Measurements from ENCODE around the gene LY6G6F.

Gene LY6G6F, protein sequence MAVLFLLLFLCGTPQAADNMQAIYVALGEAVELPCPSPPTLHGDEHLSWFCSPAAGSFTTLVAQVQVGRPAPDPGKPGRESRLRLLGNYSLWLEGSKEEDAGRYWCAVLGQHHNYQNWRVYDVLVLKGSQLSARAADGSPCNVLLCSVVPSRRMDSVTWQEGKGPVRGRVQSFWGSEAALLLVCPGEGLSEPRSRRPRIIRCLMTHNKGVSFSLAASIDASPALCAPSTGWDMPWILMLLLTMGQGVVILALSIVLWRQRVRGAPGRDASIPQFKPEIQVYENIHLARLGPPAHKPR

DNA sequence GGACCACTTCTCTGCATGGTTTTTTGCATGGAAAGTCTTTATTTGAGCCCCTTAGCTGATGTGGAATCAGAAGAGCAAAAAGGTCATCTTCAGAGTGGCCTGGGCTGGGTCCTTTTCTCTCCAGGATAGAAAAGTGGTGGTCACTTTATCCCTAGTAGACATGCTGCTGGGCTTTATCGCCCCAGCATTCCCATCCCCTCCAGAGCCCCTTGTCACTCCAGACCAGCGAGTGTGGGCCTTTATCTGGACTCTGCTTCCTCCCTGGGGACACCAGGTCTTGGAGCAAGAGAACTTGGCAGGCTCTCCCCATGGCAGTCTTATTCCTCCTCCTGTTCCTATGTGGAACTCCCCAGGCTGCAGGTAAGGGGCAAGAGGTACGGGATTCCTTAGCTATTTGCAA lies at the start of gene LY6G6F:
TSS of gene LY6G6F (plus strand) at position 268 of the 400 bp plus-strand sequence. CDS start at position 309, 41 bp downstream.
- no peak for DNase-seq

GRCh38 chr6:31657406-31658157 lies 49.1 kb upstream of the LY6G6F start:
- DNase-seq = no peak

DNA sequence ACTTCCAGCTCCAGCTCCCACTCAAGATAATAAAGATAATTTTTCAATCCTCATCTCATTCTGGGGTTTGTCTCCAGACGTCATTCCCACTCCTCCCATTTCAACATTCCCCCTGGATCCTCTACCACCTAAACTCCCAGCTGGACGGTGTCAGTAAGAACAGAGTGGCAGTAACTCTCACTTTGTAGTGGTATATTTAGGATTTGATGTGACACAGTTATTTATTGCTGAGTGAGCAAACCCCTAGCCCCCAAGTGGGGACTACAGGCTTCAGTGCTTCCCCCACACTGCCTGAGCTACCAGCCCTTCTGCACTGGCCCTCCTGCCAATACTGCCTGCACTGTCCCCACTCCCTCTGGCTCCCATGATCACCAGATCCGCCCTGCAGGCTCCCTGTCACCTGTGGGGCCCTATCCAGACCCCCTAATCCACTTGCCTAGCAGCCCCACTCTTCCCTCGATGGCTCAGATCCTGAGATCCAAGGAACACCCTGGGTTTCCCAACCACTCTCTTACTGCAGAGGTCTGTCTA lies 48.4 kb upstream of the LY6G6F start:
- DNase-seq = no peak

GRCh38 chr6:31658983-31659648 lies 47.5 kb upstream of the LY6G6F start:
- DNase-seq = no peak

DNA sequence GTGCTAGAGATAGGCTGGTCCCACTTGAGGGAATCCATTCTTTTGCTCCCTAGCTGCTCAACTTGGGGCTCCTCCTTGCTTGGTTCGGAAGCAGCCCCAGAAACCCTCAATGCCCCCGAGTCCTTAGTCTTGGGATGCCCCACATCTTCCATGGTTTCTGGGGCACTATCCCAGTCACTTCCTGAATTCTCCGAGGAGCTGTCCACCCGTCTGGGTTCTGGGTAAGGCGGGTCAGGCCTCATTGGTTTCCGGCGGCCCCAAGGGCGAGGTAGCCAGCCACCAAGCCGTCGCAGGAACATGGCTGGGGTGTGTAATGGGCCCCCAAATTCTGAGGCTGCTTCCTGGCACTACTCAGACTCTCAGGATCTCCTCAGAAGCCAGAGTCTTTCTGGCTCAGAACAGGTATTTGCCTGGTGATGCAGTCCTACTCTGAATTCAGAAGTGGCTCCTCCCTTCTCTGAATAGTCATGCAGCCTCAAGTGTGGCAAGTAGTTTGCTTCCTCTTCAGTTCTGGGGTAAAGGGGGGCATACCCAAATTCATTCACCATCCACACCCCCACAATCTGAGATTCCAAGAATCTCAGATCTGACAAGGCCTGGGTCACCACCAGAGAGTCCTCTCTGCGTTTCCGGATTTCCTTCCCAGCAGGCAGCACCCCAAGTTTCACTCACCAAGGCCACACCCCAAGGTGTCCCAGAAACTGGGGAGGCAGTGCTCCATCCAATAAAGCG lies 46.9 kb upstream of the LY6G6F start:
- DNase-seq = no peak

DNA sequence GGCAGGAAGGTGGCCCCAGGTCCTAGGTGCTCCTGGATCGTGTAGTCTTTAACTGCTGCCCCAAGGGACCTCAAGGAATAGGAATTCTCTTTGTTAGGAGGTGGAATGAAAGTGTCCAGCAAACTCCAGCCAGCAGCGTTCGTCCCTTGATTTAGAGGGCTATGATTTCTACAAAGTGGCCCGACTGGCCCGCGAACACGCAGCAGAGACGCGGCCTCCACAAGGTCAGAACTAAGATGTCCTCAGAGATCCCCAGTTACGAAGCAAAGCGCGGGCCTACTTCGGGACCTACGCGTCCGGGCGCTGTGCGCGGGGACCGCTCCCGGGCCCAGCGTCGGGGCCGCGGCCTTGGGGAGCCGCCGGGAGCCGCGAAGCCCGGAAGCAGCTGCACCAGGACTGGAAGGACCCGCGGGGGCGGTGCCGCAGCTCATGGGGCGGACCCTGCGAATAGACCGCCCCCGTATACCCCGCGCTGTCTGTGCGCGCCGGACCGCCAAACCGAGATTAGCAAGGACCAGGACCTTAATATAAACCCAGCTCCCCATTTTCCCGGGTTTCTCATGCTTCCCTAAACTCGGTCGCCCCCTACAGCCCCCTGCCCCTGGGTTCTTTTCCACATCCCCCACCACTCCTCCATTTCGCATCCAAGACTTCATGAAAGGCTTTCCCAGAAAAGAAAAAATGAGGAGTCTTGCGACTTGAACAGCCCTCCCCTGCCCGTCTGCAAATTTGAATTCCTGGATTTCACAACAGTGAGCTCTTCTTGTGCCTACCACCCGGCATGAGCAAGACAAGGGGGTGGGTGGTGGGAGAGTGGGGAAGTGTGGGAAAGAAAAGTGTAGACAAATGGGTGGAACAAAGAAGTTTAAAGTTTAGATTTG lies 46.0 kb upstream of the LY6G6F start, which contains the start of gene C6orf47:
TSS of gene C6orf47 (minus strand) at position 398 of the 881 bp plus-strand sequence. CDS start 831 bp downstream, outside the sequence.
- DNase-seq = peak; percentile 74 to 85

GRCh38 chr6:31661262-31662123 lies 45.2 kb upstream of the LY6G6F start:
- no peak for DNase-seq

GRCh38 chr6:31662124-31662723 lies 44.4 kb upstream of the LY6G6F start:
- DNase-seq = no peak

GRCh38 chr6:31663126-31663960 lies 43.3 kb upstream of the LY6G6F start:
- DNase-seq = no peak

GRCh38 chr6:31663961-31664789 lies 42.5 kb upstream of the LY6G6F start:
- DNase-seq = peak in 1 of 2 experiments; percentile 56

GRCh38 chr6:31664790-31665500 lies 41.7 kb upstream of the LY6G6F start, which contains the start of gene GPANK1:
Gene GPANK1 (minus strand): TSS chr6:31664997. CDS start chr6:31664478, 519 bp downstream.
- DNase-seq = peak; percentile 91 to 96

GRCh38 chr6:31665501-31666336 lies 40.9 kb upstream of the LY6G6F start, which contains the start of gene CSNK2B:
Gene CSNK2B (plus strand): TSS chr6:31666080. CDS start chr6:31666832, 752 bp downstream.
- DNase-seq = peak; percentile 97 to 98

DNA sequence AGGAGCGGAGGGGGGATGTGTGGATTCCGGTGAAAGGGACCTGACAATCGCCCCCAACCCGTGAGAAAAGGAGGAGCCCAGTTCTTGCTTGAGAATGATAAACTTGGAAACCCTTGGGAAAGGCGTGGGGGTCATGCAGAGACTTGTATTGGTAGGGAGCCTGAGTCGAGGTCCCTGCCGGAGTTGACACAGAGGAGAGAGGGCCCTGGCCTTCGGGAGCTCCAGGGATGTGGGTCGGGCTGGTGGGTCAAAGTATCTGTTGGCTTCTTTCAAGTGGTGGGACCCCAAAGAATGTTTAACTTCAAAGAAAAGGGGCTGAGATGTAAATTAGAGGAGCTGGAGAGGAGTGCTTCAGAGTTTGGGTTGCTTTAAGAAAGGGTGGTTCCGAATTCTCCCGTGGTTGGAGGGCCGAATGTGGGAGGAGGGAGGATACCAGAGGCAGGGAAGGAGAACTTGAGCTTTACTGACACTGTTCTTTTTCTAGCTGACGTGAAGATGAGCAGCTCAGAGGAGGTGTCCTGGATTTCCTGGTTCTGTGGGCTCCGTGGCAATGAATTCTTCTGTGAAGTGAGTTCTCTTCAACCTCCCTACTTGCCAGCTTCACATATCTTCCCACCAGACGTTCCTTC lies 40.2 kb upstream of the LY6G6F start:
- no peak for DNase-seq

DNA sequence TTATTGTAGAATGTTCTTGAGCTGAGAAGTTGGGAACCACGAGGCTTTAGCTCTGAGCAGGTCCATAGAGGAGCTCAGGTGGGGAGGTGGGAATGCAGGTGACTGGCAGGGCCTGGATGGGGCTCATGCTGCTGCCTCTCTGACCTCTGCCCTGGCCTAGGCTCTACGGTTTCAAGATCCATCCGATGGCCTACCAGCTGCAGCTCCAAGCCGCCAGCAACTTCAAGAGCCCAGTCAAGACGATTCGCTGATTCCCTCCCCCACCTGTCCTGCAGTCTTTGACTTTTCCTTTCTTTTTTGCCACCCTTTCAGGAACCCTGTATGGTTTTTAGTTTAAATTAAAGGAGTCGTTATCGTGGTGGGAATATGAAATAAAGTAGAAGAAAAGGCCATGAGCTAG lies 37.0 kb upstream of the LY6G6F start, which contains the start of gene LY6G5B:
TSS of gene LY6G5B (plus strand) at position 301 of the 400 bp plus-strand sequence. CDS start 975 bp downstream, outside the sequence.
- no peak for DNase-seq

DNA sequence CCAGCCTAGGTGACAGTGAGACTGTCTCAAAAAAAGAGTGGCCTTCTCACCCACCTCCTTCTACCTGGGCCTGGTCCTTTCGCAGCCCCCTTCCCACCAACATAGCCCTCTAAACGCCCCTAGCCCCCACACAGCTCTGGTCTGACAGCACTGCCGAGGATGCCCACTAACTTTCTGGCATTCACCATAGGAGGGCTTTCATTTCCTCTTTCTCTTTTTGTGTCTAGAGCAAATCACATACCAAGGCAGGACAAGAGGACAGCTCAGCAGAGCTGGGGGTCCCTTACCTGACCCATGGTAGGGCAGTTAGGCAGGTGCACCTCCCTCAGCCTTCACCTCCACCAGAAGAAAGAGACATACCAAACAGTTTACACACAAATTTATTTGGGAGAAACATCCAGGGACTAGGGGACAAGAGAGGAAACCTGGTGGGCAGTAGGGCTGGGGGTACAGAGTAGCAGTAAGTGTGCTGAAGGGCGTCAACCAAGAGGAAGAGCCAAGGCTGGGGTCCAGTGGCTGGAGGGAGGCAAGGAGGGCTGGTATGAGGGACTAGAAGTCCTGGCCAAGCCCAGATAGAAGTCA lies 30.3 kb upstream of the LY6G6F start:
- no peak for DNase-seq
